Measurements from ENCODE around the gene ORC4. TPM values are rescaled to one million over a fixed set of nuclear protein-coding genes. Genes with fewer than 3 reads are reported as not detected.

ORC4 gene
- polyA plus RNA-seq, 1 donor from 2014 or later, result 261 TPM

DNA sequence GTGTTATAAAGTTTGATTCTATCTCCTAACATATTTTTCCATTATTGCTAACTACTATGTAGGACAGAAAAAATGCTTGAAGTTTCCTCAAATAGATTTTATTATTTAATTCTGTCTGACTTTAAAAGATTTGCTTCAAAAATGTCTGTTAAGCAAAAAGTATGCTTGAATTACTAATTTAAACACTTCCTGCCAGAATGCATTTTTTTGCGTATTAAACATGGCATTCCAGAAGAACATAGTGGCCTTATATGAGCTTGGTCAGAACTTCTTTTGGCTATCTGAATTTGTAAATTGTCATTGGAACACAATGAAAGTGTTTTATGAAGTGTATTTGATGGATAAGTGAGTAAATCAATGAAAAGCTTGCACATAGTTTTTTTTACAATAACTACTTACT is 38.1 kb upstream of the ORC4 start:
- Histone ChIP-seq H3K9me3 (ENCODE audit: low read length) (no peaks in the 10 kb centered on the region), H3K27me3 (ENCODE audit: insufficient read depth, low read depth, low read length) (no peaks in the 10 kb centered on the region), H4K20me1 (ENCODE audit: insufficient read depth) (no peaks in the 10 kb centered on the region), H2AFZ (ENCODE audit: low read depth, low read length) (no peak overlapping the region), H3K9ac (ENCODE audit: low read length) (no peak overlapping the region), H3K4me3 (ENCODE audit: low read length) (no peak overlapping the region), H3F3A (ENCODE audit: insufficient read depth, low read length, poor library complexity, severe bottlenecking) (no peaks in the 10 kb centered on the region), H3K4me2 (ENCODE audit: low read length) (no peak overlapping the region), H3K36me3 (ENCODE audit: insufficient read depth, low read length) (no peaks in the 10 kb centered on the region), H3K27ac (ENCODE audit: low read length) (no peak overlapping the region), H3K9me2 (ENCODE audit: insufficient read depth, low read length) (no peaks in the 10 kb centered on the region), H3K79me2 (replicated peaks; ENCODE audit: insufficient read depth, low read length) (peaks cover 26% of the 10 kb centered on the region)
- TF ChIP-seq EP300 (conservative IDR thresholded peaks at IDR 0.05; ENCODE audit: poor library complexity, severe bottlenecking), result no peak
- TF ChIP-seq TAF1 (IDR thresholded peaks at IDR 0.05; ENCODE audit: low read depth), result no peak
- TF ChIP-seq, protein P1, sequence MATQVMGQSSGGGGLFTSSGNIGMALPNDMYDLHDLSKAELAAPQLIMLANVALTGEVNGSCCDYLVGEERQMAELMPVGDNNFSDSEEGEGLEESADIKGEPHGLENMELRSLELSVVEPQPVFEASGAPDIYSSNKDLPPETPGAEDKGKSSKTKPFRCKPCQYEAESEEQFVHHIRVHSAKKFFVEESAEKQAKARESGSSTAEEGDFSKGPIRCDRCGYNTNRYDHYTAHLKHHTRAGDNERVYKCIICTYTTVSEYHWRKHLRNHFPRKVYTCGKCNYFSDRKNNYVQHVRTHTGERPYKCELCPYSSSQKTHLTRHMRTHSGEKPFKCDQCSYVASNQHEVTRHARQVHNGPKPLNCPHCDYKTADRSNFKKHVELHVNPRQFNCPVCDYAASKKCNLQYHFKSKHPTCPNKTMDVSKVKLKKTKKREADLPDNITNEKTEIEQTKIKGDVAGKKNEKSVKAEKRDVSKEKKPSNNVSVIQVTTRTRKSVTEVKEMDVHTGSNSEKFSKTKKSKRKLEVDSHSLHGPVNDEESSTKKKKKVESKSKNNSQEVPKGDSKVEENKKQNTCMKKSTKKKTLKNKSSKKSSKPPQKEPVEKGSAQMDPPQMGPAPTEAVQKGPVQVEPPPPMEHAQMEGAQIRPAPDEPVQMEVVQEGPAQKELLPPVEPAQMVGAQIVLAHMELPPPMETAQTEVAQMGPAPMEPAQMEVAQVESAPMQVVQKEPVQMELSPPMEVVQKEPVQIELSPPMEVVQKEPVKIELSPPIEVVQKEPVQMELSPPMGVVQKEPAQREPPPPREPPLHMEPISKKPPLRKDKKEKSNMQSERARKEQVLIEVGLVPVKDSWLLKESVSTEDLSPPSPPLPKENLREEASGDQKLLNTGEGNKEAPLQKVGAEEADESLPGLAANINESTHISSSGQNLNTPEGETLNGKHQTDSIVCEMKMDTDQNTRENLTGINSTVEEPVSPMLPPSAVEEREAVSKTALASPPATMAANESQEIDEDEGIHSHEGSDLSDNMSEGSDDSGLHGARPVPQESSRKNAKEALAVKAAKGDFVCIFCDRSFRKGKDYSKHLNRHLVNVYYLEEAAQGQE (IDR thresholded peaks at IDR 0.05; ENCODE audit: borderline replicate concordance), result no peak
- no peak for TF ChIP-seq POLR2AphosphoS5 (IDR thresholded peaks at IDR 0.05)

DNA sequence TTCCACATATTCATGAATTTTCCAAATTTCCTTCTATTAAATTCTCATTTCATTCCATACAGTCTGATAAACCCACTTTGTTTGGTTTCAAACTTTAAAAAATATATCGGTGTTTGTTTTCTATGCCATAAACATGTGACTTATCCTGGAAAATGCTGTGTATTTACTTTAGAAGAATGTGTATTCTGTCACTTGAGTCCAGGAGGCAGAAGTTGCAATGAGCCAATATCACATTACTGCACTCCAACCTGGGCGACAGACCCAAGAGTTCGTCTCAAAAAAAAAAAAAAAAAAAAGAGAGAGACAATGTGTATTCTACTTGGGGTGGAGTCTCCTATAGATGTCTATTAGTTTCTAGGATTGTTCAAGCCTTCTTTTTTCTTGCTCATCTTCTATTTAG is 32.1 kb upstream of the ORC4 start:
- Histone ChIP-seq H3K36me3 (ENCODE audit: insufficient read depth, low read length) (no peaks in the 10 kb centered on the region), H3K9me2 (ENCODE audit: insufficient read depth, low read length) (no peaks in the 10 kb centered on the region), H3K27ac (ENCODE audit: low read length) (no peak overlapping the region), H3K79me2 (replicated peaks; ENCODE audit: insufficient read depth, low read length) (peaks cover 59% of the 10 kb centered on the region), H3K4me2 (ENCODE audit: low read length) (no peak overlapping the region), H3K4me3 (ENCODE audit: low read length) (no peak overlapping the region), H4K20me1 (ENCODE audit: insufficient read depth) (no peaks in the 10 kb centered on the region), H3F3A (ENCODE audit: insufficient read depth, low read length, poor library complexity, severe bottlenecking) (no peaks in the 10 kb centered on the region), H3K27me3 (ENCODE audit: insufficient read depth, low read depth, low read length) (no peaks in the 10 kb centered on the region), H2AFZ (ENCODE audit: low read depth, low read length) (no peak overlapping the region), H3K9ac (ENCODE audit: low read length) (no peak overlapping the region), H3K9me3 (ENCODE audit: low read length) (no peaks in the 10 kb centered on the region)
- TF ChIP-seq MXI1 (conservative IDR thresholded peaks at IDR 0.05; ENCODE audit: poor library complexity, severe bottlenecking) (no peak), SMC3 (conservative IDR thresholded peaks at IDR 0.05; ENCODE audit: poor library complexity) (no peak), POLR2AphosphoS5 (IDR thresholded peaks at IDR 0.05) (no peak), EZH2 (IDR thresholded peaks at IDR 0.05; ENCODE audit: borderline replicate concordance, insufficient read depth, low read length, poor library complexity, severe bottlenecking) (no peak), TAF1 (IDR thresholded peaks at IDR 0.05; ENCODE audit: low read depth) (no peak), RAD21 (conservative IDR thresholded peaks at IDR 0.05) (no peak), EP300 (conservative IDR thresholded peaks at IDR 0.05; ENCODE audit: poor library complexity, severe bottlenecking) (no peak)
- TF ChIP-seq, protein P1 (IDR thresholded peaks at IDR 0.05; ENCODE audit: borderline replicate concordance), result no peak
- TF ChIP-seq, protein P2, sequence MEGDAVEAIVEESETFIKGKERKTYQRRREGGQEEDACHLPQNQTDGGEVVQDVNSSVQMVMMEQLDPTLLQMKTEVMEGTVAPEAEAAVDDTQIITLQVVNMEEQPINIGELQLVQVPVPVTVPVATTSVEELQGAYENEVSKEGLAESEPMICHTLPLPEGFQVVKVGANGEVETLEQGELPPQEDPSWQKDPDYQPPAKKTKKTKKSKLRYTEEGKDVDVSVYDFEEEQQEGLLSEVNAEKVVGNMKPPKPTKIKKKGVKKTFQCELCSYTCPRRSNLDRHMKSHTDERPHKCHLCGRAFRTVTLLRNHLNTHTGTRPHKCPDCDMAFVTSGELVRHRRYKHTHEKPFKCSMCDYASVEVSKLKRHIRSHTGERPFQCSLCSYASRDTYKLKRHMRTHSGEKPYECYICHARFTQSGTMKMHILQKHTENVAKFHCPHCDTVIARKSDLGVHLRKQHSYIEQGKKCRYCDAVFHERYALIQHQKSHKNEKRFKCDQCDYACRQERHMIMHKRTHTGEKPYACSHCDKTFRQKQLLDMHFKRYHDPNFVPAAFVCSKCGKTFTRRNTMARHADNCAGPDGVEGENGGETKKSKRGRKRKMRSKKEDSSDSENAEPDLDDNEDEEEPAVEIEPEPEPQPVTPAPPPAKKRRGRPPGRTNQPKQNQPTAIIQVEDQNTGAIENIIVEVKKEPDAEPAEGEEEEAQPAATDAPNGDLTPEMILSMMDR (IDR thresholded peaks at IDR 0.05; ENCODE audit: poor library complexity, severe bottlenecking), result no peak
